GM21526 (cell line): Measurements from ENCODE around the gene QRICH1.

Experiments
- ATAC-seq: cut with Tn5 transposase; IDR thresholded peaks from one replicate; pipeline ENCODE4 v1.9.1; 2021; ENCODE audit warnings: moderate library complexity; ENCODE audit not compliant: unreplicated experiment, low FRiP score

QRICH1 gene

GRCh38 chr3:49004352-49005302 is 89.2 kb downstream of the QRICH1 start:
- ATAC-seq, result no peak

GRCh38 chr3:49001155-49001554 is 92.7 kb downstream of the QRICH1 start:
- no peak for ATAC-seq

- no peak for ATAC-seq
These were observed 94.6 kb downstream of the QRICH1 start for GRCh38 chr3:48999085-48999858.

GRCh38 chr3:48997714-48998637 is 95.9 kb downstream of the QRICH1 start:
- no peak for ATAC-seq

DNA sequence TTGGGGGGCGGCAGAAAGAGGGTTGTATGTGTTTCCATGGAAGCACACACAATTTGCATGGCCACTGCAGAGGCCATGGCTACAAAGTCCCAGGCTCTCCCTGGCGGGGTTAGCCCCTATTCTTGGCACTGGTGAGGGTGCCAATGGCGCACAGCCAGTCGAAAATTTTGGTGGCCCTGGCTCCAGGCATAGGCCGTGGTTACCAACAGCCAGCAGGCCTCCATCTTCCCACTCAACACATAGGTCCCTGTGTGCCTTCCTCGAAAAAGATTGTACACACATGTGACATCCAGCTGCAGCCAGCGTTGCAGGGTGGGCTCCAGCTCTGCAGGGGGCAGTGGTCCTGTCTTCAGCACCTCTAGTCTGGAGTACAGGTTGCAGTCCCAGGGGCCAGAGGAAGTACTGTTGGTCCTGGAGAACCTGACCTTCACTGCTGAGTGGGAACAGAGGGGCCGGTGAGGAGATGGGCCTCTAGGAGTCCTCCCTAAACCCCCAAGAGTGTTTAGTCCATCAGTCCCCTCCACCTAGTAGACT is 96.7 kb downstream of the QRICH1 start:
- ATAC-seq, result no peak

DNA sequence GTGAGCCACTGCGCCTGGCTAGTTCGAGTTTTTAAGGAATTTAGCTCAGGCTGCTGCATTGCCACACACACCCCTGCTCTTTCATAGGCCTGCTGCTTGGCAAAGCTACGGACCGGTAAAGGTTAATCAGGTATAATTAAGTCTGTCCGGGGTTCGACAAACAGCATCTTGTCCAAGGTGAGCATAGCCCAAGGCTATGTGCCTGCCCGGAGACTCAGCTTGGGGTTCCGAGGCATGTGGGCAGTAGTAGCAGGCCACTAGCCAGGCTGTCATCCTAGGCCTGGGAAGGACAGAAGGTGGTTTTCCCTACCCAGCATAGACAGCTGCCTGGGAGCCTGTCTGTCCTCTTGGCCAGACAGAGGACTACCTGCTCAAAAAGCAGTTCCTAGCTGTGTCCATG is 97.2 kb downstream of the QRICH1 start:
- ATAC-seq, result no peak

GRCh38 chr3:48993834-48994233 is 100.0 kb downstream of the QRICH1 start:
- ATAC-seq, result no peak

GRCh38 chr3:48991851-48992545 is 101.9 kb downstream of the QRICH1 start:
- no peak for ATAC-seq

DNA sequence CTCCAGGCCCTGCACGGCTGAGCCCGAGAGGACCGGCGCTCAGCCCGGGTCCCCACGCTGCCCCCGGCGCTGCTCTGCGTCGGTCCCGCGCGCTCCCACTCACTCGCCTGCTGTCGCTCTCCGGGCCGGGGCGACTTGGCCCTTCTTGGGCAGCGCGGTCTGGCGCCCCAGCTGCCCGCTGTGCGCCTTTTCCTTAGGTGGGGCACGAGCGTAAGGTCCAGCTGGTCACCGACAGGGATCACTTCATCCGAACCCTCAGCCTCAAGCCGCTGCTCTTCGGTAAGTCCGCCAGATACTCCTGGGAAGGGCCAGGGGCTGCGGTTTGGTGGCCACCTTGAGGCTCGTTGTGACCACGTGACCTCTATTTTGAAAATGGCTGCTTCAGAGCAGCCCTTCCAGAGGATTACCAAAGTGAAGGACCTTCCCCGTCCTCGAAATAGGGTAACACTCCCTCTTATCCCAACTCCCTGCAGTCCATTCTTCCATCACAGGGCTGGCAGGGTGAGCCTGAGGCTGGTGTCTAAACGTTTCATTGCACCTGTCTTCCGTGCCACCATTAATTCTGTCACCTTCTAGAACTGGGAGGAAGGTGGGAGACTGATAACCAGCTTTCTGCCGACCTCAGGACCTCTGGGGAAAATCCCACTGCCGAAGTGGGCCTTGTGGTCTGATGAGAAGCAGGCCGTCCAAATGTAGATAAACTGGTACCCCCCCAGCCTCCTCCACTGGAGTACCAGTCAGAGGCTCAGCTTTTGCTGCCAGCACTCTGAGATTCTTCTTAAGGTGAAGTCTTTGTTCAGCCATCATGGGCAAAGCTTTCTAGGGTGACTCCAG is 103.0 kb downstream of the QRICH1 start:
- no peak for ATAC-seq

- ATAC-seq, result no peak
These were observed 103.9 kb downstream of the QRICH1 start, which contains the start of gene P4HTM for GRCh38 chr3:48989796-48990635. TSS of gene P4HTM (plus strand) at chr3:48990241. CDS start at chr3:48990257, 16 bp downstream.

DNA sequence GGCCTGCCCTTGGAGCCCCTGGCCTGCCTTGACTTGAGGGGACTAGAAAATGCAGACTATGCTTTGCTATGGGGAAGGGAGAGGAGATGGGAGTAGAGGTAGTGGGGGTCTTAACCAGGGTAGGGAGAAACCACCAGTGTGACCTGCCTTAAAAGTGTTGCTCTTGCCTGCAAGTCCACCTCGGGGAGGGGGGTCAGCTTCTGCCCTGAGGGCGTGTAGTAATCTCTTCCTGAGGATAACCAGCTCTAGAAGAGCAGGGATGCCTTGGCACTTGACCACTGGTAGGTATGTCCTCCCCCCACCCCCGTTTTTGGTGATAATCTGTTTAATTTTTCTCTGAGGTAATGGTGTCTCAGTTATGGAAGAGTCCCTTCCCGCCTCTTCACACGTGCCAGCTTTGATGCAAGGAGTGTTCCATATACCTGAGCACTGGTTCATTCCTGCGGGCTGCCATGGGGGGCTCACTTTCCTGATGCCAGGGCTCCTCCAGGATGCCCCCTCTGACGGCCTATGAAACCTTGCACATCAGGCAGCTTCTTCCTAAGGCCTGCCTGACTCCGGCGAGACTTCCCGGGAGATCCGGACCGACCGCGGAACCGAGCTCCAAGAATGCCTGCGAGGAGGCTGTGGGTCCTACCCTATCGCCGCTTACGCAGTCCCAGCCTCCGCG is 104.6 kb downstream of the QRICH1 start:
- ATAC-seq, result no peak

DNA sequence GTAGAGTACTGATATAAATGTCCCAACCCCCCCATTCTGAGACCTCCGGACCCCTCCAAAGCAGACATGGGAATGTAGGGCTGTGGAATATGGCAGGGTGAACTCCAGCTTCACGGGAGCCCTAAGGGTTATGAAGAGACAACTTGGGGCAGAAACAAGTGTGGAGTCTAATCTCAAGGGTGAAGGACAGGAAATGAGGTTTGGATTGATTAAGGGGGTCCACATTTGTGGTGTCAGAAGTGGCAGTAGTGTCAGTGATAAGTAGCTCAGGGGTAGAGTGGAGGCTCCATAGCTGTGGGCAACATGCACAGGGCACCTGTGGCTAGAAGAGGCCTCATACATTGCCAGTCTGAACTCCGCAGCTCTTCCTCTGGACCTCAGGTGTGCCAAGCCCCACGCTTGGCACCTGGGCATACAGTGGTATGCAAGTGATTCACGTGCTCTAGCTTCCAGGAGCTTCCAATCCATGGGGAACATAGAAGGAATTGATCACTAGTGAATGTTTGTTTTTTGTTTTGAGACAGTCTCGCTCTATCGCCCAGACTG is 108.0 kb downstream of the QRICH1 start:
- ATAC-seq, result no peak

GRCh38 chr3:48984663-48985062 is 109.2 kb downstream of the QRICH1 start:
- no peak for ATAC-seq

- no peak for ATAC-seq
These were observed 110.8 kb downstream of the QRICH1 start for GRCh38 chr3:48983096-48983495.

GRCh38 chr3:48982686-48983085 is 111.2 kb downstream of the QRICH1 start:
- ATAC-seq, result no peak

DNA sequence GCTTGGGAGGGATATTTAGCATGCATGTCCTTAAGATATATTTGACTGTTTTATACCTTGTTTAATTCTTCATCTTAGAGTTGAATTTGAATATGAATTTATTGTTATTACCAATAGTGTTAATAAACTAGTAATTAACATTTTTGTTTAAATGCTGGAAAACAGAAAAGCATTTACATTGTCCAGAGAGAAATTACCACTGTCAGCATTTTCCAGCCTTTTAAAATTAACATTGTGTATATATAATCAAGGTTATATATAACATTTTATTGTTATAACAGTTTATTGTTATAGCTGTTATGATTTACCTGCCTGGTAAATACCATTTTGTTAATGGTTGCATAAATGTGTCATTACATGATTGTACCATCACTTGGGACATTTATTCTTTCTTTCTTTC is 111.9 kb downstream of the QRICH1 start:
- ATAC-seq, result no peak

DNA sequence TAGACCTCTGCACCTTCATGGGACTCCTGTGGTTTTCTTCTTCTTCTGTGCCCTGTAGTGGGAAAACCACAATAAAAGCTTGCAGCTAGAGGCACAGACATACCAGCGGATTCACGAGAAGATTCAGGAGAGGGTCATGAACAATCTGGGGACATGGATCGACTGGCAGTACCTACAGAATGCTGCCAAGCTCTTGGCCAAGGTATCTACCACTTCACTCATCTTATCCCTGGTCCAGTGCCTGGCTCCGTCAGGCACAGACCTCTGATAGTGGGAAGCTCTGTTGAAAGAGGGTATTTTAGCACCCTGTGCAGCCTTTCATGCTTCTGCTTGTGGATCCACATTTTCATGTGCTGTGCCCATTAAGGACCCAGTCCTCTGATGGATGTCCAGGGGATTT is 113.6 kb downstream of the QRICH1 start:
- no peak for ATAC-seq
